K562 (cell line): Measurements from ENCODE around the gene B3GALT4. TPM values are rescaled to one million over a fixed set of nuclear protein-coding genes. Genes with fewer than 3 reads are reported as not detected.

Source experiments
- ATF1 ChIP-seq, 2 experiments: fragments of 450-650 bp in 1 of 2; IDR thresholded peaks; 2 replicates each; pipeline ENCODE4 v1.6.1; 2016; ENCODE audit warnings: missing compliant biosample characterization in 1 of 2, missing genetic modification characterization in 1 of 2
- ATF6 ChIP-seq: sonication (generic); formaldehyde crosslinking; IDR thresholded peaks from 2 replicates; pipeline ENCODE4 v1.4.0; 2020; ENCODE audit warnings: mild to moderate bottlenecking, missing genetic modification reagents
- BCOR ChIP-seq: fragments of 450-650 bp; IDR thresholded peaks from 2 replicates; pipeline ENCODE4 v1.6.1; 2016
- CAMTA2 ChIP-seq: fragments of 250-450 bp; sonication (Bioruptor Pico); conservative IDR thresholded peaks from 2 replicates; pipeline ENCODE4 v1.5.1; 2022
- EP400 ChIP-seq: fragments of 450-650 bp; IDR thresholded peaks from 2 replicates; pipeline ENCODE4 v1.6.1; 2017; ENCODE audit warnings: antibody characterized with exemption, mild to moderate bottlenecking, moderate library complexity
- HNRNPLL ChIP-seq: fragments of 200-400 bp; formaldehyde crosslinking; IDR thresholded peaks from 2 replicates; pipeline ENCODE4 v1.6.1; 2017; ENCODE audit warnings: low read length, low read depth, mild to moderate bottlenecking; ENCODE audit not compliant: poor library complexity, severe bottlenecking
- MNT ChIP-seq, 2 experiments: fragments of 450-650 bp; conservative IDR thresholded peaks; 2 replicates each; pipeline ENCODE4 v1.6.1; 2017; ENCODE audit warnings: mild to moderate bottlenecking in 2 of 2, moderate library complexity in 2 of 2
- NRF1 ChIP-seq, 2 experiments: fragments of 450-650 bp; IDR thresholded peaks in 1 of 2; conservative IDR thresholded peaks in 1 of 2; 2 replicates each; pipeline ENCODE4 v1.6.1; 2014; ENCODE audit warnings: mild to moderate bottlenecking in 2 of 2
- RBFOX2 ChIP-seq: fragments of 200-400 bp; formaldehyde crosslinking; IDR thresholded peaks from 2 replicates; pipeline ENCODE4 v1.6.1; 2017; ENCODE audit warnings: low read depth, mild to moderate bottlenecking, low read length, moderate library complexity
- REST ChIP-seq, 2 experiments: fragments of 450-650 bp; formaldehyde crosslinking in 1 of 2; IDR thresholded peaks; 2 replicates each; pipeline versions ENCODE4 v1.4.0 to v1.6.1; 2014 to 2020; ENCODE audit warnings: mild to moderate bottlenecking in 2 of 2, borderline replicate concordance in 1 of 2, low read depth in 1 of 2
- TAF7 ChIP-seq: fragments of 450-650 bp; IDR thresholded peaks from 2 replicates; pipeline ENCODE4 v1.6.1; 2016; ENCODE audit warnings: missing genetic modification characterization, missing compliant biosample characterization
- TBP ChIP-seq: optimal IDR thresholded peaks from 2 replicates; pipeline ENCODE3; 2011; ENCODE audit warnings: low read depth, low read length, improper control_type of control experiment
- USF1 ChIP-seq: sonication (generic); formaldehyde crosslinking; IDR thresholded peaks from 2 replicates; pipeline ENCODE4 v1.9.0; 2022; ENCODE audit warnings: mild to moderate bottlenecking, missing genetic modification reagents
- ZNF12 ChIP-seq: sonication (generic); formaldehyde crosslinking; IDR thresholded peaks from 2 replicates; pipeline ENCODE4 v1.4.0; 2020; ENCODE audit warnings: mild to moderate bottlenecking, missing genetic modification reagents
- polyA plus RNA-seq, 8 experiments: library from polyadenylated mRNA; depleted of rRNA in 4 of 8; stranded (reverse) in 5 of 8; unstranded in 3 of 8; fragments of >200 nt; fragmentation: Nextera tagmentation in 2 of 8; fragmentation: Illumina TruSeq in 1 of 8; extraction: Ambion mirVana in 2 of 8; extraction: Trizol in 1 of 8; gene quantifications; 2 replicates each; pipeline versions ENCODE4 v1.2.1 to v1.2.3, GENCODE V29; 2011 to 2014; ENCODE audit warnings: inconsistent platforms in 1 of 8, missing spikeins in 1 of 8
- total RNA-seq, 7 experiments: library from RNA; depleted of rRNA in 6 of 7; stranded (reverse); fragments of >200 nt in 6 of 7; fragmentation: Illumina TruSeq in 2 of 7; extraction: Trizol in 2 of 7; gene quantifications; 2 replicates each; pipeline versions ENCODE4 v1.2.1 to v1.2.3, GENCODE V29; 2011 to 2021; ENCODE audit warnings: low replicate concordance in 1 of 7

Gene B3GALT4
- total and polyA plus RNA-seq, 9 of the 15 experiments (the other 6 are each of a cell fraction or from before 2014, with no cell fraction given): 0.11 to 1.3 (median 0.53) TPM; not detected in 1

GRCh38 chr6:33312361-33313104 lies 35.6 kb downstream of the B3GALT4 start (continued):
- TF ChIP-seq USF1 (CRISPR knock-in tag): peak; percentile 72
- 0 out of 2 replicates have a peak, but pooled peaks have one; percentile 45 for TF ChIP-seq ATF6 (CRISPR knock-in tag)
- no peak for TF ChIP-seq ATF1 (CRISPR knock-in tag; IDR thresholded peaks at IDR 0.05)
- peak; percentile 37 for TF ChIP-seq ATF1 (tag; IDR thresholded peaks at IDR 0.05)
- peak; percentile 67; the same call in 1 of the 2 replicates for TF ChIP-seq ZNF12
- TF ChIP-seq TAF7 (tag): no peak
- TF ChIP-seq MNT (conservative IDR thresholded peaks at IDR 0.05): peak; percentile 32 to 70; a peak in 3 of 4 replicates
- TF ChIP-seq HNRNPLL: peak; percentile 27
- TF ChIP-seq CAMTA2 (CRISPR knock-in tag): no peak
- 0 out of 2 replicates have a peak, but pooled peaks have one; percentile 25 for TF ChIP-seq BCOR
- peak; percentile 20; the same call in 1 of the 2 replicates for TF ChIP-seq EP400
- TF ChIP-seq RBFOX2: peak; percentile 53
- peak in 1 of 2 experiments; percentile 26; a peak in 1 of 4 replicates for TF ChIP-seq NRF1 (conservative IDR thresholded peaks at IDR 0.05 in 1 of 2, IDR thresholded peaks at IDR 0.05 in 1 of 2)
- TF ChIP-seq REST (IDR thresholded peaks at IDR 0.05; ENCODE audit: borderline replicate concordance): peak; percentile 48; the same call in 1 of the 2 replicates
- no peak for TF ChIP-seq REST (CRISPR knock-in tag; IDR thresholded peaks at IDR 0.05; ENCODE audit: low read depth)
- peak; percentile 42 for TF ChIP-seq TBP
